ENCODE data around the gene MPND.

DNA sequence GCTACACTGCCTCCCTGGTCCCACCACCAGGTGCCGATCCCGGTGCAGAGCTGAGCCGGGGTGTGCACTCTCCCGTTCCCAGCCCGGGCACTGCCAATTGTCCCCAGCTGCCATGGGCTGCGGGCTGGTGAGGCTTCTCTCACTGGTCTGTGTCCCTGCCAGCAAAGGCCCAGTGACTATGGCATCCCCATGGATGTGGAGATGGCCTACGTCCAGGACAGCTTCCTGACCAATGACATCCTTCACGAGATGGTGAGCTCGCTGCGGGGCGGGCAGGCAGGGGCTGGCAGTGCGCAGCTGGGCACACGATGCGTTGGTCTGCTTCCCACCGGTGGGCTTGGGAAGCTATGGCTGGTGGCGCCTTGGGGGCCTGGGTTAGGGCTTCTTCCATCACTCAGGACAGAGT is 14.6 kb downstream of the MPND start:
- TF ChIP-seq, protein P1, sequence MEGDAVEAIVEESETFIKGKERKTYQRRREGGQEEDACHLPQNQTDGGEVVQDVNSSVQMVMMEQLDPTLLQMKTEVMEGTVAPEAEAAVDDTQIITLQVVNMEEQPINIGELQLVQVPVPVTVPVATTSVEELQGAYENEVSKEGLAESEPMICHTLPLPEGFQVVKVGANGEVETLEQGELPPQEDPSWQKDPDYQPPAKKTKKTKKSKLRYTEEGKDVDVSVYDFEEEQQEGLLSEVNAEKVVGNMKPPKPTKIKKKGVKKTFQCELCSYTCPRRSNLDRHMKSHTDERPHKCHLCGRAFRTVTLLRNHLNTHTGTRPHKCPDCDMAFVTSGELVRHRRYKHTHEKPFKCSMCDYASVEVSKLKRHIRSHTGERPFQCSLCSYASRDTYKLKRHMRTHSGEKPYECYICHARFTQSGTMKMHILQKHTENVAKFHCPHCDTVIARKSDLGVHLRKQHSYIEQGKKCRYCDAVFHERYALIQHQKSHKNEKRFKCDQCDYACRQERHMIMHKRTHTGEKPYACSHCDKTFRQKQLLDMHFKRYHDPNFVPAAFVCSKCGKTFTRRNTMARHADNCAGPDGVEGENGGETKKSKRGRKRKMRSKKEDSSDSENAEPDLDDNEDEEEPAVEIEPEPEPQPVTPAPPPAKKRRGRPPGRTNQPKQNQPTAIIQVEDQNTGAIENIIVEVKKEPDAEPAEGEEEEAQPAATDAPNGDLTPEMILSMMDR (conservative IDR thresholded peaks at IDR 0.05 in 1 of 2, IDR thresholded peaks at IDR 0.05 in 1 of 2; ENCODE audit: extremely low read depth in 1 of 2, insufficient read depth in 1 of 2, low read depth in 1 of 2, low read length in 2 of 2), result no peak
- TF ChIP-seq EZH2 (IDR thresholded peaks at IDR 0.05; ENCODE audit: borderline replicate concordance, low read length), result no peak

Data from mammary epithelial cell (primary cell).